HEK293 (cell line): ENCODE data around the gene CLPTM1.

ENCODE experiments used
- CTCF ChIP-seq: fragments of 450-650 bp; formaldehyde crosslinking; IDR thresholded peaks from 2 replicates; pipeline ENCODE4 v1.5.1; 2016; ENCODE audit warnings: missing biosample characterization, missing genetic modification characterization
- REST ChIP-seq: fragments of 450-650 bp; formaldehyde crosslinking; IDR thresholded peaks from 2 replicates; pipeline ENCODE4 v1.5.1; 2016; ENCODE audit warnings: missing biosample characterization, missing genetic modification characterization
- ZFP3 ChIP-seq: fragments of 450-650 bp; formaldehyde crosslinking; IDR thresholded peaks from 2 replicates; pipeline ENCODE4 v1.5.1; 2016; ENCODE audit warnings: low read depth, missing biosample characterization, missing genetic modification characterization

GRCh38 chr19:44988896-44989556 lies 33.8 kb downstream of the CLPTM1 start:
- TF ChIP-seq REST (no peak), ZFP3 (no peak), CTCF (peak; percentile 66; the same call in 1 of the 2 replicates)
